ENCODE measurements around the gene RBKS.

RBKS gene

GRCh38 chr2:27890146-27890923 is at the start of gene RBKS, which contains the start of gene BABAM2:
Gene RBKS (minus strand): TSS chr2:27890387. CDS start chr2:27890345, 42 bp downstream.
Gene BABAM2 (plus strand): TSS chr2:27890729. CDS start chr2:27894557, 3,828 bp downstream.
- no peak for TF ChIP-seq CTCF (IDR thresholded peaks at IDR 0.05)
- intact Hi-C loops (cut with DNase I; ENCODE audit: low total_unique reads): loop anchor here (2.0 to 10.0 kb wide), 2 partner anchors 116 to 500 kb away; partner anchors contain the start of gene MRPL33

GRCh38 chr2:27935026-27935425 is 44.8 kb upstream of the RBKS start:
- TF ChIP-seq CTCF (IDR thresholded peaks at IDR 0.05): no peak

More at GRCh38 chr2:27890146-27890923, at the start of gene RBKS, which contains the start of gene BABAM2:
- no peaks in the 10 kb centered on the region for H3K27me3 ChIP-seq
- no peaks in the 10 kb centered on the region for H3K9me3 ChIP-seq
- peak within 1 kb of the TSS; percentile 90 to 95 for H3K27ac ChIP-seq
- H3K4me1 ChIP-seq: peaks cover 0 to 47% (median 19%) of the 10 kb centered on the region in 4 donors
- H3K36me3 ChIP-seq: peaks cover 0 to 11% (median 0%) of the 10 kb centered on the region in 3 donors
- H3K4me3 ChIP-seq: peak within 1 kb of the TSS; percentile 61 to 82
- DNase-seq: peak; percentile 85 to 94

DNA sequence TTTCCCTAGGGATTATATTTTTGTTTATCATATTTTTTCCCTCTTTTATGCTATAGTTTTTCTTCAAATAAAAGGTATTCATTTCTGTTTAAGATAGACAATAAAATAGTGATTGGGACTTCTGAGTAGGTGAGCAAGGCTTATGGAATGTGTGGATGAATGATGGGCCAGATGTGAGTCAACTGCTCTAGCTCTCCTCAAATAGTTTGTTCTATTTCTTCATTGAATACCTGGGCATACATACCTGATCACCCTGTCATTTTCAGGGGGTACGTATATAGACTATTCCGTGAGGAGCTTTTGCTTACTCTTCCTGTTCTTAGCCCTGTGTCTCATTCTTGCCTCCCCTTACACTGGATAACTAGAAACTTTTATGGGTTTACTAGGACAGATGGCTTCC is 42.2 kb upstream of the RBKS start:
- no peak for DNase-seq
- no peak overlapping the region for H3K27ac ChIP-seq
- intact Hi-C loops (cut with DNase I; ENCODE audit: low total_unique reads): no loop called here
- peaks cover 0 to 13% (median 8%) of the 10 kb centered on the region in 3 donors for H3K36me3 ChIP-seq
- no peaks in the 10 kb centered on the region for H3K4me1 ChIP-seq
- H3K9me3 ChIP-seq: no peaks in the 10 kb centered on the region
- H3K4me3 ChIP-seq: no peak overlapping the region
- TF ChIP-seq CTCF (IDR thresholded peaks at IDR 0.05): no peak
- no peaks in the 10 kb centered on the region for H3K27me3 ChIP-seq

More at GRCh38 chr2:27935026-27935425, 44.8 kb upstream of the RBKS start:
- no peaks in the 10 kb centered on the region for H3K9me3 ChIP-seq
- intact Hi-C loops (cut with DNase I; ENCODE audit: low total_unique reads): no loop called here
- H3K27me3 ChIP-seq: no peaks in the 10 kb centered on the region
- H3K4me1 ChIP-seq: peaks cover 0 to under 1% (median 0%) of the 10 kb centered on the region in 4 donors
- DNase-seq: no peak
- peaks cover 0 to 9% (median 7%) of the 10 kb centered on the region in 3 donors for H3K36me3 ChIP-seq
- no peak overlapping the region for H3K27ac ChIP-seq
- H3K4me3 ChIP-seq: no peak overlapping the region

DNA sequence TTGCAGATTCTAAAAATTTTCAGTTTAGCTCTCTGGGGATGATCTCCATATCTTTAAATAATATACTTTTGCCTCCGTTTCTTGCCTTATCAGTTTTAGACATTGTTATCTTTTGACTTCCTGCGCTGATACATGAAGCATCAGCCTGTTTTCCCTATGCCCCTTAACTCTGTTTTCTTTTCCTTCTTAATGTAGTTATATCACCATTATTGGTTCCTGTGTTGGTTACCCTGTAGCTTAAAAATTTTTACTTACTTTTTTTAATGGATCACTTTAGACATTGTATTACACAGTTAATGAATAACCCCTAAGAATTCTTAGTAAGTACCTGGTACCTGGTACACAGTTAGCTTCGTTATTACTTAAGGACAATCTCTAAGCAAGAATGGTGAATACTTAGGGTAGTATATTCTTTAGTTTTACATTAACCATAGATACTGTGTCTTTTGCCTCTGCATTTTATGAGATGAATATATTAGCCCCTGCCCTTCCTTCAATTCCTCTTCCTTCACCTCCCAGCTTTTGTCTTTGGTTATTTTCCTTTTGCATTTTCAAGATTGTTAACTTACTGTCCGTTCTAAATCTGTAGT is 41.3 kb upstream of the RBKS start:
- peaks cover 0 to 13% (median 8%) of the 10 kb centered on the region in 3 donors for H3K36me3 ChIP-seq
- no peak overlapping the region for H3K4me3 ChIP-seq
- intact Hi-C loops (cut with DNase I; ENCODE audit: low total_unique reads): no loop called here
- H3K27ac ChIP-seq: no peak overlapping the region
- H3K4me1 ChIP-seq: no peaks in the 10 kb centered on the region
- DNase-seq: no peak
- no peak for TF ChIP-seq CTCF (IDR thresholded peaks at IDR 0.05)
- no peaks in the 10 kb centered on the region for H3K9me3 ChIP-seq
- no peaks in the 10 kb centered on the region for H3K27me3 ChIP-seq

- DNase-seq: no peak
- no peaks in the 10 kb centered on the region for H3K27me3 ChIP-seq
- no peaks in the 10 kb centered on the region for H3K4me1 ChIP-seq
- no peak overlapping the region for H3K4me3 ChIP-seq
- intact Hi-C loops (cut with DNase I; ENCODE audit: low total_unique reads): no loop called here
- H3K36me3 ChIP-seq: peaks cover 0 to 13% (median 8%) of the 10 kb centered on the region in 3 donors
- H3K27ac ChIP-seq: no peak overlapping the region
- TF ChIP-seq CTCF (IDR thresholded peaks at IDR 0.05): no peak
- H3K9me3 ChIP-seq: no peaks in the 10 kb centered on the region
These were observed 39.8 kb upstream of the RBKS start for GRCh38 chr2:27929916-27930486.

Measured in tibial artery (tissue), 4 donors.